Ramos (cell line): Measurements from ENCODE around the gene DSTN.
"Not testable (repeated sequence)": the region's sequence is repeated elsewhere in the genome, so short reads cannot be mapped to it uniquely, and the experiment has no call there.

ENCODE experiments used
- in situ Hi-C: fragments of 300-500 bp; cut with MboI; formaldehyde crosslinking; loops from one replicate; pipeline ENCODE4 v1.14.3; 2022; ENCODE audit warnings: low sequenced_read_pairs; ENCODE audit not compliant: unreplicated experiment

The DSTN gene

DNA sequence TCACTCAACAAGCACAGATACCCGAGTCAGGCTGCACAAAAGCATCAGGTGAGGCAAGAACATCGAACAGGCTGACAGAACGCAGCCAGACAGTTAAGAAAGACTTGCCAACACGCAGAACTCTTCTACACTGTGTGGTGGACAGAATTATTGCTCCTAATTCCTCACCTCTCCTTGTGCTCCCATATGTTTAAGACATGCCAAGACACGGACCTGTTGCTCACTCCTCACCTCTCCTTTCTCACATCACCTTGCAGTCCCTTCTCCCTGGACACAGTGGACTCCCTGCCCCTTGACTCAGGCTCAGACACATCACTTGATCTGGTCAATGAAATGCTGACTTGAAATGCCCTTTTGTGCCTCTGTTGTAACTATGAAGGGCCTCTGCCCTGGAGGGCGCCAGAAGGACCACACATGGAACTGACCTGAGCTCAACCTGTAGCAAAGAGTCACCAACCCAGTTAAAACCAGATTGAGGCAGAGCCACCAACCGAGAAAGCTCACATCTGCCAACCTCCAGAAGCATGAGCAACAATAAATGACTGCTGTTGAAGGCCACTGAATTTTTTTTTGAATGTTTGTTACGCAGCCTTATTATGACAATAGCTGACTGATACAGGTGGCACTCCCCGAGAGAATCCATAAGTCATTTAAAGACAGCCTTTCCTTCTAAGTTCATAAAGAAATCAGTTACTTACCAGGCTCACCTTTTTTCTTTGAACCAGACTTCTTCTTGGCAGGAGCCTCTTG is 88.2 kb downstream of the DSTN start:
- in situ Hi-C loops: no loop called here

DNA sequence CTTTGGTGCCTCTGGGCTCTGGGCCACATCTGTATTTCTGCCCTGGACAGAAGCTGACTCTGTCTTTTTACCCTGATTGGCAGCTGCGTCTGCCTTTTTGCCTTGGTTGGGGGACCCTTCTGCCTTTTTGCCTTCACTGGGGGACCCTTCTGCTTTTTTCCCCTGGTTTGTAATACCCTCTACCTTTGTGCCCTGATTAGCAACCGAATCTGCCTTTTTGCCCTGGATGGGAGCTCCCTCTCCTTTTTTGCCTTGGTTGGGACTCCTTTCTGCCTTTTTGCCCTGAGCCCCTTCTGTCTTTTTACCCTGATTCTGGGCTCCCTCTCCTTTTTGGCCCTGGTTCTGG is 88.7 kb downstream of the DSTN start:
- in situ Hi-C loops: no loop called here

DNA sequence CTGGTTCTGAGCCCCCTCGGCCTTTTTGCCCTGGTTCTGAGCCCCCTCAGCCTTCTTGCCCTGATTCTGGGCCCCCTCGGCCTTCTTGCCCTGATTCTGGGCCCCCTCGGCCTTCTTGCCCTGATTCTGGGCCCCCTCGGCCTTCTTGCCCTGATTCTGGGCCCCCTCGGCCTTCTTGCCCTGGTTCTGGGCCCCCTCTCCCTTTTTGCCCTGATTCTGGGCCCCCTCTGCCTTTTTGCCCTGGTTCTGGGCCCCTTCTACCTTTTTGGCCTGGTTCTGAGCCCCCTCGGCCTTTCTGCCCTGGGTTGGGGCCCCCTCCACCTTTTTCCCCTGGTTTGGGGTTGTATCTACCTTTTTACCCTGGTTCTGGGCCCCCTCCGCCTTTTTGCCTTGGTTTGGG is 89.5 kb downstream of the DSTN start:
- in situ Hi-C loops: not testable (repeated sequence)
